Islet of Langerhans (tissue), 1 donor: ENCODE data around the gene RFK.
"Not testable (repeated sequence)": the region's sequence is repeated elsewhere in the genome, so short reads cannot be mapped to it uniquely, and the experiment has no call there.

Experiments
- FAIRE-seq: peaks from one replicate; lab custom pipeline; 2011; peaks lifted over from hg19 to GRCh38; lab: Jason Lieb, UNC

RFK gene

GRCh38 chr9:76370396-76371023 lies 23.7 kb downstream of the RFK start:
- FAIRE-seq: no peak

- peak; percentile 49 for FAIRE-seq
Observed at GRCh38 chr9:76369583-76369982, 24.6 kb downstream of the RFK start.

GRCh38 chr9:76366275-76366674 lies 28.0 kb downstream of the RFK start:
- no peak for FAIRE-seq

GRCh38 chr9:76365028-76365427 lies 29.2 kb downstream of the RFK start:
- FAIRE-seq: no peak

GRCh38 chr9:76363032-76363395 lies 31.2 kb downstream of the RFK start:
- FAIRE-seq: no peak

- not testable (repeated sequence) for FAIRE-seq
Observed at GRCh38 chr9:76362332-76363031, 31.7 kb downstream of the RFK start.

GRCh38 chr9:76359766-76360165 lies 34.5 kb downstream of the RFK start:
- no peak for FAIRE-seq

GRCh38 chr9:76359365-76359764 lies 34.9 kb downstream of the RFK start:
- no peak for FAIRE-seq

- no peak for FAIRE-seq
Observed at GRCh38 chr9:76358628-76359280, 35.5 kb downstream of the RFK start.

- no peak for FAIRE-seq
Observed at GRCh38 chr9:76357555-76357954, 36.7 kb downstream of the RFK start.

- no peak for FAIRE-seq
Observed at GRCh38 chr9:76355886-76356285, 38.3 kb downstream of the RFK start.

- no peak for FAIRE-seq
Observed at GRCh38 chr9:76354221-76354620, 40.0 kb downstream of the RFK start.

GRCh38 chr9:76353280-76353679 lies 40.9 kb downstream of the RFK start:
- no peak for FAIRE-seq

GRCh38 chr9:76352026-76352620 lies 42.1 kb downstream of the RFK start:
- FAIRE-seq: no peak

GRCh38 chr9:76351006-76351405 lies 43.2 kb downstream of the RFK start:
- FAIRE-seq: no peak

- FAIRE-seq: no peak
Observed at GRCh38 chr9:76349865-76350264, 44.4 kb downstream of the RFK start.

GRCh38 chr9:76342858-76343257 lies 51.4 kb downstream of the RFK start:
- no peak for FAIRE-seq

- FAIRE-seq: no peak
Observed at GRCh38 chr9:76342201-76342600, 52.0 kb downstream of the RFK start.

- FAIRE-seq: no peak
Observed at GRCh38 chr9:76341616-76342015, 52.6 kb downstream of the RFK start.

GRCh38 chr9:76338418-76338817 lies 55.8 kb downstream of the RFK start:
- no peak for FAIRE-seq

- FAIRE-seq: no peak
Observed at GRCh38 chr9:76336027-76336426, 58.2 kb downstream of the RFK start.
